ENCODE measurements around the gene ACD. TPM values are rescaled to one million over a fixed set of nuclear protein-coding genes. Genes with fewer than 3 reads are reported as not detected.

ACD gene
- total and polyA plus RNA-seq, 2 donors from 2014 or later, result 15.2 to 20.0 TPM

GRCh38 chr16:67662653-67663010, 2.6 kb upstream of the ACD start:
- Histone ChIP-seq H3K9ac (ENCODE audit: low read length in 3 of 3) (no peak overlapping the region), H3K27me3 (ENCODE audit: control insufficient read depth, insufficient read depth, low read length) (no peaks in the 10 kb centered on the region), H3K4me3 (ENCODE audit: low read length in 3 of 3) (no peak overlapping the region), H3K9me3 (ENCODE audit: control insufficient read depth in 2 of 3, insufficient read depth in 1 of 3, low read length in 3 of 3) (no peaks in the 10 kb centered on the region), H3K4me1 (ENCODE audit: control insufficient read depth in 2 of 3, insufficient read depth in 2 of 3, low read depth in 1 of 3, low read length in 3 of 3) (peaks cover 0 to 34% (median 13%) of the 10 kb centered on the region in 3 donors), H3K27ac (ENCODE audit: low read depth in 2 of 2, low read length in 2 of 2) (no peak overlapping the region), H3K36me3 (ENCODE audit: control insufficient read depth in 2 of 3, insufficient read depth in 3 of 3, low read length in 3 of 3) (peaks cover 0 to 3% (median 0%) of the 10 kb centered on the region in 3 donors)
- FAIRE-seq (no peak), DNase-seq (no peak)
- no peak for TF ChIP-seq CTCF (IDR thresholded peaks at IDR 0.05; ENCODE audit: borderline replicate concordance, extremely low read depth, insufficient read depth)
- intact Hi-C loops (cut with DNase I), result no loop called here

- FAIRE-seq (no peak), DNase-seq (peak in 2 of 5 donors; percentile 63 to 77)
- no peaks in the 10 kb centered on the region for H3K27me3 ChIP-seq (ENCODE audit: control insufficient read depth, insufficient read depth, low read length)
- no peak overlapping the region for H3K9ac ChIP-seq (ENCODE audit: low read length in 3 of 3)
- H3K4me1 ChIP-seq (ENCODE audit: control insufficient read depth in 2 of 3, insufficient read depth in 2 of 3, low read depth in 1 of 3, low read length in 3 of 3), result peaks cover 0 to 29% (median 9%) of the 10 kb centered on the region in 3 donors
- peaks cover 0 to 3% (median 0%) of the 10 kb centered on the region in 3 donors for H3K36me3 ChIP-seq (ENCODE audit: control insufficient read depth in 2 of 3, insufficient read depth in 3 of 3, low read length in 3 of 3)
- H3K4me3 ChIP-seq (ENCODE audit: low read length in 3 of 3), result no peak overlapping the region
- no peaks in the 10 kb centered on the region for H3K9me3 ChIP-seq (ENCODE audit: control insufficient read depth in 2 of 3, insufficient read depth in 1 of 3, low read length in 3 of 3)
- no peak for TF ChIP-seq CTCF (IDR thresholded peaks at IDR 0.05; ENCODE audit: borderline replicate concordance, extremely low read depth, insufficient read depth)
- intact Hi-C loops (cut with DNase I), result no loop called here
- no peak overlapping the region for H3K27ac ChIP-seq (ENCODE audit: low read depth in 2 of 2, low read length in 2 of 2)
Measured at GRCh38 chr16:67661886-67662652, 2.0 kb upstream of the ACD start.

GRCh38 chr16:67661101-67661761, 1.2 kb upstream of the ACD start:
- Histone ChIP-seq H3K27me3 (ENCODE audit: control insufficient read depth, insufficient read depth, low read length) (no peaks in the 10 kb centered on the region), H3K4me3 (ENCODE audit: low read length in 3 of 3) (peak overlapping the region; percentile 37 to 92 (median 81)), H3K9me3 (ENCODE audit: control insufficient read depth in 2 of 3, insufficient read depth in 1 of 3, low read length in 3 of 3) (no peaks in the 10 kb centered on the region), H3K36me3 (ENCODE audit: control insufficient read depth in 2 of 3, insufficient read depth in 3 of 3, low read length in 3 of 3) (peaks cover 0 to 3% (median 0%) of the 10 kb centered on the region in 3 donors), H3K4me1 (ENCODE audit: control insufficient read depth in 2 of 3, insufficient read depth in 2 of 3, low read depth in 1 of 3, low read length in 3 of 3) (peaks cover 0 to 25% (median 9%) of the 10 kb centered on the region in 3 donors), H3K27ac (ENCODE audit: low read depth in 2 of 2, low read length in 2 of 2) (peak overlapping the region; percentile 75 to 93), H3K9ac (ENCODE audit: low read length in 3 of 3) (peak overlapping the region in 1 of 3 donors; percentile 71)
- intact Hi-C loops (cut with DNase I), result no loop called here
- DNase-seq (peak; percentile 76 to 88 (median 83)), FAIRE-seq (no peak)
- no peak for TF ChIP-seq CTCF (IDR thresholded peaks at IDR 0.05; ENCODE audit: borderline replicate concordance, extremely low read depth, insufficient read depth)

Data from kidney (tissue), 14 donors.